ENCODE measurements around the gene CHMP4A. TPM values are rescaled to one million over a fixed set of nuclear protein-coding genes. Genes with fewer than 3 reads are reported as not detected.

CHMP4A gene
- total and polyA plus RNA-seq, 2 of the 13 experiments (the other 11 are each of a cell fraction or from before 2014, with no cell fraction given) = 83.6 to 113 TPM

- TF ChIP-seq AFF4 (CRISPR knock-in tag; IDR thresholded peaks at IDR 0.05) (0 out of 2 replicates have a peak, but pooled peaks have one; percentile 25), HNF1B (CRISPR knock-in tag; IDR thresholded peaks at IDR 0.05) (no peak), ZBTB1 (CRISPR knock-in tag; IDR thresholded peaks at IDR 0.05; ENCODE audit: borderline replicate concordance) (0 out of 2 replicates have a peak, but pooled peaks have one; percentile 40), ZBTB10 (CRISPR knock-in tag; IDR thresholded peaks at IDR 0.05; ENCODE audit: borderline replicate concordance) (no peak), E2F5 (CRISPR knock-in tag; conservative IDR thresholded peaks at IDR 0.05) (0 out of 2 replicates have a peak, but pooled peaks have one; percentile 6), ISX (CRISPR knock-in tag; conservative IDR thresholded peaks at IDR 0.05) (no peak)
Observed at GRCh38 chr14:24251880-24252288, 38.6 kb upstream of the CHMP4A start (continued).

Data from HepG2 (cell line).